ENCODE data around the gene CHST8. TPM values are rescaled to one million over a fixed set of nuclear protein-coding genes. Genes with fewer than 3 reads are reported as not detected.

Gene CHST8
- polyA plus RNA-seq, 1 of the 3 experiments (the other 2 are of a cell fraction), result 0.05 TPM

GRCh38 chr19:33689138-33689746 lies 67.5 kb downstream of the CHST8 start:
- H3F3A ChIP-seq (replicated peaks; ENCODE audit: insufficient read depth), result no peaks in the 10 kb centered on the region
- no peaks in the 10 kb centered on the region for H3K9me2 ChIP-seq
- no peak overlapping the region for H3K4me3 ChIP-seq (ENCODE audit: low read depth in 2 of 2, low read length in 1 of 2)
- no peak overlapping the region for H3K4me2 ChIP-seq
- no peak for TF ChIP-seq CHD2 (IDR thresholded peaks at IDR 0.05; ENCODE audit: low read length, partially characterized antibody)
- no peak for TF ChIP-seq YY1 (IDR thresholded peaks at IDR 0.05; ENCODE audit: low read depth)
- TF ChIP-seq GABPA (IDR thresholded peaks at IDR 0.05; ENCODE audit: low read depth), result no peak
- no peak for TF ChIP-seq FOXM1 (IDR thresholded peaks at IDR 0.05; ENCODE audit: low read depth)
- TF ChIP-seq FOSL2 (IDR thresholded peaks at IDR 0.05; ENCODE audit: borderline replicate concordance, low read depth), result no peak
- no peak for TF ChIP-seq PBX3 (IDR thresholded peaks at IDR 0.05)
- TF ChIP-seq MEF2A (IDR thresholded peaks at IDR 0.05; ENCODE audit: borderline replicate concordance, low read depth), result no peak
- no peak for TF ChIP-seq NFIC (IDR thresholded peaks at IDR 0.05; ENCODE audit: borderline replicate concordance)
- TF ChIP-seq ZBTB33 (IDR thresholded peaks at IDR 0.05; ENCODE audit: borderline replicate concordance, low read depth), result no peak
- H3K27me3 ChIP-seq (ENCODE audit: insufficient read depth), result no peaks in the 10 kb centered on the region
- H3K9me3 ChIP-seq, result no peaks in the 10 kb centered on the region
- ChIA-PET CTCF (interaction anchor here (0.9 to 4.9 kb wide), 6 partner anchors 8 to 252 kb away, joined by 3 to 38 read pairs (median 4); no protein-coding TSS in a partner anchor), POLR2A (no interaction called here)
- peaks cover 0 to 67% of the 10 kb centered on the region in 2 experiments; a peak in 2 of 4 replicates for H3K4me1 ChIP-seq (ENCODE audit: control insufficient read depth in 1 of 2, insufficient read depth in 2 of 2, low read depth in 1 of 2, low read length in 1 of 2)
- H3K9ac ChIP-seq, result no peak overlapping the region
- WGBS (ENCODE audit: low lambda C conversion rate), result 100% methylated on average over 1 of the region's 18 CpGs
- peak overlapping the region in 1 of 2 experiments; percentile 69; a peak in 2 of 4 replicates for H3K27ac ChIP-seq (ENCODE audit: low read depth in 2 of 2, low read length in 1 of 2)
- H3K36me3 ChIP-seq (replicated peaks in 1 of 2; ENCODE audit: control insufficient read depth in 1 of 2, insufficient read depth in 2 of 2, low read length in 1 of 2), result no peaks in the 10 kb centered on the region
- H4K20me1 ChIP-seq (ENCODE audit: insufficient read depth), result no peaks in the 10 kb centered on the region
- no peak for DNase-seq
- no peaks in the 10 kb centered on the region for H3K79me2 ChIP-seq (ENCODE audit: insufficient read depth)
- H2AFZ ChIP-seq (ENCODE audit: low read depth), result no peak overlapping the region

GRCh38 chr19:33689868-33690267 lies 68.1 kb downstream of the CHST8 start:
- peak; percentile 85 for DNase-seq
- ChIA-PET POLR2A (no interaction called here), CTCF (interaction anchor here (0.8 to 4.9 kb wide), 5 partner anchors 9 to 259 kb away, joined by 3 to 38 read pairs (median 5); no protein-coding TSS in a partner anchor)
- no peaks in the 10 kb centered on the region for H3F3A ChIP-seq (replicated peaks; ENCODE audit: insufficient read depth)
- no peaks in the 10 kb centered on the region for H3K9me2 ChIP-seq
- H3K9ac ChIP-seq, result no peak overlapping the region
- 33% methylated on average over 5 of the region's 5 CpGs for WGBS (ENCODE audit: low lambda C conversion rate)
- H3K9me3 ChIP-seq, result no peaks in the 10 kb centered on the region
- H3K4me2 ChIP-seq, result no peak overlapping the region
- H3K79me2 ChIP-seq (ENCODE audit: insufficient read depth), result no peaks in the 10 kb centered on the region
- H3K4me1 ChIP-seq (ENCODE audit: control insufficient read depth in 1 of 2, insufficient read depth in 2 of 2, low read depth in 1 of 2, low read length in 1 of 2), result peaks cover 0 to 65% of the 10 kb centered on the region in 2 experiments; a peak in 2 of 4 replicates
- H4K20me1 ChIP-seq (ENCODE audit: insufficient read depth), result no peaks in the 10 kb centered on the region
- H3K36me3 ChIP-seq (replicated peaks in 1 of 2; ENCODE audit: control insufficient read depth in 1 of 2, insufficient read depth in 2 of 2, low read length in 1 of 2), result no peaks in the 10 kb centered on the region
- H3K27me3 ChIP-seq (ENCODE audit: insufficient read depth), result no peaks in the 10 kb centered on the region
- no peak overlapping the region for H3K4me3 ChIP-seq (ENCODE audit: low read depth in 2 of 2, low read length in 1 of 2)
- peak in 1 of 2 experiments; percentile 46; a peak in 2 of 4 replicates for TF ChIP-seq EP300 (IDR thresholded peaks at IDR 0.05; ENCODE audit: borderline replicate concordance in 1 of 2, low read depth in 1 of 2, low read length in 1 of 2)
- peak; percentile 39; the same call in 1 of the 2 replicates for TF ChIP-seq GATA2 (CRISPR knock-in tag; IDR thresholded peaks at IDR 0.05)
- TF ChIP-seq CHD2 (IDR thresholded peaks at IDR 0.05; ENCODE audit: low read length, partially characterized antibody), result peak; percentile 43
- TF ChIP-seq GABPA (IDR thresholded peaks at IDR 0.05; ENCODE audit: low read depth), result no peak
- no peak for TF ChIP-seq TCF12 (IDR thresholded peaks at IDR 0.05)
- no peak for TF ChIP-seq USF1 (IDR thresholded peaks at IDR 0.05; ENCODE audit: borderline replicate concordance, low read depth)
- TF ChIP-seq MXI1 (IDR thresholded peaks at IDR 0.05; ENCODE audit: low read depth, low read length), result no peak
- no peak for TF ChIP-seq JUND (IDR thresholded peaks at IDR 0.05)
- TF ChIP-seq ZBTB33 (IDR thresholded peaks at IDR 0.05; ENCODE audit: borderline replicate concordance, low read depth), result no peak
- no peak for TF ChIP-seq ELF1 (IDR thresholded peaks at IDR 0.05)
- H2AFZ ChIP-seq (ENCODE audit: low read depth), result no peak overlapping the region
- peak overlapping the region in 1 of 2 experiments; percentile 69; a peak in 2 of 4 replicates for H3K27ac ChIP-seq (ENCODE audit: low read depth in 2 of 2, low read length in 1 of 2)

Data from SK-N-SH (cell line).